ENCODE measurements around the gene DDAH1.

DNA sequence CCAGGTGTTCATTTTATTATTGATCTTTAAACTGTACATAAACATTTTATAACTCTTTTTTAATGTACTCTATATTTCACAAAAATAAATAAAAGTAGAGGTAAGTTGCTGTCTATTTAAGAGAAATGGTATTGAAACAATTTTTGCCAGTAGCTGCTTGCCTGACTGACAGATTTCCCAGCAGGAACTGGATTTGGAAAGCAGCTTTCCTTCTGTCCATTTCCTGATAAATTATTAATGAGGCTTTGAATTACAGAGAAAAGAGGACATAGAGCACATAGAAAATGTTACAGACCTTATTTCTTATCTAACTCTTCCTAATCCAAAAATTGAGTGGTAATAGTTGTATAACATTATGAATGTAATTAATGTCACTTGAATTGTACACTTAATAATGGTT, 108.8 kb downstream of the DDAH1 start:
- TF ChIP-seq, protein P1, sequence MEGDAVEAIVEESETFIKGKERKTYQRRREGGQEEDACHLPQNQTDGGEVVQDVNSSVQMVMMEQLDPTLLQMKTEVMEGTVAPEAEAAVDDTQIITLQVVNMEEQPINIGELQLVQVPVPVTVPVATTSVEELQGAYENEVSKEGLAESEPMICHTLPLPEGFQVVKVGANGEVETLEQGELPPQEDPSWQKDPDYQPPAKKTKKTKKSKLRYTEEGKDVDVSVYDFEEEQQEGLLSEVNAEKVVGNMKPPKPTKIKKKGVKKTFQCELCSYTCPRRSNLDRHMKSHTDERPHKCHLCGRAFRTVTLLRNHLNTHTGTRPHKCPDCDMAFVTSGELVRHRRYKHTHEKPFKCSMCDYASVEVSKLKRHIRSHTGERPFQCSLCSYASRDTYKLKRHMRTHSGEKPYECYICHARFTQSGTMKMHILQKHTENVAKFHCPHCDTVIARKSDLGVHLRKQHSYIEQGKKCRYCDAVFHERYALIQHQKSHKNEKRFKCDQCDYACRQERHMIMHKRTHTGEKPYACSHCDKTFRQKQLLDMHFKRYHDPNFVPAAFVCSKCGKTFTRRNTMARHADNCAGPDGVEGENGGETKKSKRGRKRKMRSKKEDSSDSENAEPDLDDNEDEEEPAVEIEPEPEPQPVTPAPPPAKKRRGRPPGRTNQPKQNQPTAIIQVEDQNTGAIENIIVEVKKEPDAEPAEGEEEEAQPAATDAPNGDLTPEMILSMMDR (IDR thresholded peaks at IDR 0.05), result no peak
- TF ChIP-seq POLR2A (IDR thresholded peaks at IDR 0.05), result no peak

Measured in body of pancreas (tissue), 4 donors.